Karpas-422 (cell line): ENCODE results near the gene TADA2B. TPM values are rescaled to one million over a fixed set of nuclear protein-coding genes. Genes with fewer than 3 reads are reported as not detected.

ENCODE experiments used
- DNase-seq: peaks from one replicate; pipeline ENCODE4 v3.0.0-alpha.2; 2015
- H2AFZ ChIP-seq: fragments of 200-600 bp; sonication (generic); 2 replicates; pipeline ENCODE4 v1.6.1; 2014; ENCODE audit warnings: antibody characterized with exemption, low read length, mixed read lengths
- H3K27ac ChIP-seq: fragments of 200-600 bp; sonication (generic); 2 replicates; pipeline ENCODE4 v1.5.1; 2014; ENCODE audit warnings: mild to moderate bottlenecking, low read length, moderate library complexity
- H3K27me3 ChIP-seq: fragments of 200-600 bp; sonication (generic); 2 replicates; pipeline ENCODE4 v1.6.1; 2014; ENCODE audit warnings: low read length, mixed read lengths
- H3K36me3 ChIP-seq: fragments of 200-600 bp; sonication (generic); 2 replicates; pipeline ENCODE4 v1.6.1; 2014; ENCODE audit warnings: low read length, mixed read lengths; ENCODE audit not compliant: insufficient read depth
- H3K4me1 ChIP-seq: fragments of 200-600 bp; sonication (generic); 2 replicates; pipeline ENCODE4 v1.6.1; 2014; ENCODE audit warnings: mild to moderate bottlenecking, low read length, mixed read lengths
- H3K4me2 ChIP-seq: fragments of 200-600 bp; sonication (generic); 2 replicates; pipeline ENCODE4 v1.6.1; 2014; ENCODE audit warnings: low read length, low read depth, mild to moderate bottlenecking; ENCODE audit not compliant: poor library complexity, severe bottlenecking
- H3K4me3 ChIP-seq: fragments of 200-600 bp; sonication (generic); 2 replicates; pipeline ENCODE4 v1.5.1; 2014; ENCODE audit warnings: mild to moderate bottlenecking, antibody characterized with exemption, low read length, mixed read lengths
- H3K79me2 ChIP-seq: fragments of 200-600 bp; sonication (generic); 2 replicates; pipeline ENCODE4 v1.6.1; 2014; ENCODE audit warnings: mild to moderate bottlenecking, low read length, mixed read lengths
- H3K9ac ChIP-seq: fragments of 200-600 bp; sonication (generic); 2 replicates; pipeline ENCODE4 v1.6.0; 2014; ENCODE audit warnings: low read length
- H3K9me2 ChIP-seq: fragments of 200-600 bp; sonication (generic), shearing (Covaris generic); replicated peaks from 2 replicates; pipeline ENCODE4 v1.6.0; 2014; ENCODE audit warnings: mild to moderate bottlenecking, low read length, moderate library complexity; ENCODE audit not compliant: insufficient read depth
- H3K9me3 ChIP-seq: fragments of 300-700, 200-600 bp; sonication (generic); 2 replicates; pipeline ENCODE4 v1.6.1; 2014; ENCODE audit warnings: low read length, mixed read lengths
- H4K20me1 ChIP-seq: fragments of 200-600 bp; sonication (generic); 2 replicates; pipeline ENCODE4 v1.6.1; 2014; ENCODE audit warnings: mild to moderate bottlenecking, antibody characterized with exemption, low read length, low read depth; ENCODE audit not compliant: insufficient read depth
- total RNA-seq: library from RNA; depleted of rRNA; stranded (reverse); fragments of >200 nt; shearing (Covaris generic); gene quantifications from 2 replicates; pipeline ENCODE4 v1.2.3, GENCODE V29; 2014; ENCODE audit warnings: low replicate concordance

The TADA2B gene
- total RNA-seq, 1 experiment from 2014 or later = 12.8 TPM

DNA sequence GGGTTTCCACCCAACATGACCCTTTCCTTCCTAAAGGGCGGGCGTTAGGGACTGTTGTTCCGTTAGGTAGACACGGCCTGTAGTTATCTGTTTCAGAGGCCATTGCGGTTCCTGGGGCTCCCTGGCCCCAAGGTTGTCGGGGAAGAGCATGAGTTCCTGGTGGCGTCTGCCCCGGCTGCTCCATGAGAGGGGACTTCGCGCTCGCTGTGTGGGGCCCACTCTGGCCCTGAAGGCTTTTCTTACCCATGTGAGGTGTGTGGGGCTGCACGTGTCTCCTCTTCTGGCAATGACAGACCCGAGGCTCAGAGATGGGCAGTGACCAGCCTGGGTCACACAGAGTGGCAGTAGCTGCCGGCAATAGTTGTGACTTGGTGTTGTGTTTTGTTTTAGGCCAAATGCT lies 9.1 kb downstream of the TADA2B start:
- Histone ChIP-seq H3K27ac (no peak overlapping the region), H3K4me3 (no peak overlapping the region), H3K4me1 (peaks cover 11% of the 10 kb centered on the region), H2AFZ (no peak overlapping the region), H3K9me3 (no peaks in the 10 kb centered on the region), H3K36me3 (peaks cover 3% of the 10 kb centered on the region; the same call in 1 of the 2 replicates), H3K27me3 (no peaks in the 10 kb centered on the region), H3K9ac (no peak overlapping the region), H3K4me2 (no peak overlapping the region), H3K79me2 (peaks cover 56% of the 10 kb centered on the region), H4K20me1 (peaks cover 20% of the 10 kb centered on the region), H3K9me2 (no peaks in the 10 kb centered on the region)
- DNase-seq = no peak

DNA sequence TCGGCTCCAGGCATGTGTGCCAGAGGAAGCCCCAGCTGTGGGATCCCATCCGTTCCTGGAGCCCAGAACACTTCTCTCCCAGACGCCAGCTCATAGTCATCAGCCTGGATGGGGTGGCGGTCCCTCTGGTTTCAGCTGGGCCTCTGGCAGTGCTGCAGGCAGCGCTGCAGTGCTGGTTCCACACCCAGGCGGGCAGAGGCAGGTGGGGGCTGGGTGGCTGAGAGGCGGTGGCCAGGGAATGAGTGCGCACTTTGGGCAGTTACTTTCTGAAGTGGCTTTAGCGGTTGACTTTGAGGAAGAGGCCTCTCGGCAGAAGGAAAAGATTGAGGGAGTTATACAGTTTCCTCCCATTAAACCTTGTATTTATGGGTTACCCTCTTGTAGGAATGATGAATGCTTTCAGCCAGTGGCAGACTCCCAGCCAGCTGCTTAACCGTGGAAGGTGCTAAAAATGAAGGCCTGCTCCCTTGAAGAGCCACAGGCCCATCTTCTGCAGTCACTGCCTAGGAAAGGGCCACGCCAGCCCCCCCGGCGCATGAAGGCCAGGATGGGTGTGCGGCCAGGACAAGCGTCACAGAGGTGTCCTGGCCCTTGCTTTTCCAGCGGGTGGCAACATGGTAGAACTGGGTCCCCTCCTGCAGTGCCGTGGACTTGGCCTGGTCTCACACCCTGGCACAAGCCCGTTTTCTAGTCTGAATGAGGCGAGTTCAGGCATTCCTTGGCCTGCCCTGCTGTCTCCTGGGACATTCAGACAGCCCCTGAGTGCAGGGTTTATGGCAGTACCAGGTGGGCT lies 9.9 kb downstream of the TADA2B start:
- Histone ChIP-seq H3K4me2 (no peak overlapping the region), H3K4me1 (peaks cover 9% of the 10 kb centered on the region), H3K27me3 (no peaks in the 10 kb centered on the region), H3K4me3 (no peak overlapping the region), H3K36me3 (peaks cover 3% of the 10 kb centered on the region; the same call in 1 of the 2 replicates), H2AFZ (no peak overlapping the region), H4K20me1 (0 out of 2 replicates have a peak, but pooled peaks cover 17% of the 10 kb centered on the region), H3K79me2 (peaks cover 48% of the 10 kb centered on the region), H3K9me2 (no peaks in the 10 kb centered on the region), H3K27ac (no peak overlapping the region), H3K9ac (no peak overlapping the region), H3K9me3 (no peaks in the 10 kb centered on the region)
- DNase-seq = no peak

DNA sequence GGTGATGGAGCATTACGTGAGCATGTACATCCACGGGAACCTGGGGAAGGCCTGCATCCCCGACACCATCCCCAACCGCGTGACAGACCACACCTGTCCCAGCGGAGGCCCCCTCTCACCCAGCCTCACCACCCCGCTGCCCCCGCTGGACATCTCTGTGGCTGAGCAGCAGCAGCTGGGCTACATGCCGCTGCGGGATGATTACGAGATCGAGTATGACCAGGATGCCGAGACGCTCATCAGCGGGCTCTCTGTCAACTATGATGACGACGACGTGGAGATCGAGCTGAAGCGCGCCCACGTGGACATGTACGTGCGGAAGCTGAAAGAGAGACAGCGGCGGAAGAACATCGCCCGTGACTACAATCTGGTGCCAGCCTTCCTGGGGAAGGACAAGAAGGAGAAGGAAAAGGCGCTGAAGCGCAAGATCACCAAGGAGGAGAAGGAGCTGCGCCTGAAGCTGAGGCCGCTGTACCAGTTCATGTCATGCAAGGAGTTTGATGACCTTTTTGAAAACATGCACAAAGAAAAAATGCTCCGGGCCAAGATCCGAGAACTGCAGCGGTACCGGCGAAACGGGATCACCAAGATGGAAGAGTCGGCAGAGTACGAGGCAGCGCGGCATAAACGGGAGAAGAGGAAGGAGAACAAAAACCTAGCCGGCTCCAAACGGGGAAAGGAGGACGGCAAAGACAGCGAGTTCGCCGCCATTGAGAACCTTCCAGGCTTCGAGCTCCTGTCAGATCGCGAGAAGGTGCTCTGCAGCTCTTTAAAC lies 11.1 kb downstream of the TADA2B start:
- Histone ChIP-seq H3K4me1 (peaks cover 9% of the 10 kb centered on the region), H4K20me1 (0 out of 2 replicates have a peak, but pooled peaks cover 17% of the 10 kb centered on the region), H3K79me2 (peaks cover 37% of the 10 kb centered on the region), H3K27me3 (no peaks in the 10 kb centered on the region), H2AFZ (no peak overlapping the region), H3K4me2 (no peak overlapping the region), H3K4me3 (no peak overlapping the region), H3K27ac (no peak overlapping the region), H3K9ac (no peak overlapping the region), H3K9me3 (no peaks in the 10 kb centered on the region), H3K9me2 (no peaks in the 10 kb centered on the region), H3K36me3 (peaks cover 8% of the 10 kb centered on the region; the same call in 1 of the 2 replicates)
- DNase-seq = no peak

DNA sequence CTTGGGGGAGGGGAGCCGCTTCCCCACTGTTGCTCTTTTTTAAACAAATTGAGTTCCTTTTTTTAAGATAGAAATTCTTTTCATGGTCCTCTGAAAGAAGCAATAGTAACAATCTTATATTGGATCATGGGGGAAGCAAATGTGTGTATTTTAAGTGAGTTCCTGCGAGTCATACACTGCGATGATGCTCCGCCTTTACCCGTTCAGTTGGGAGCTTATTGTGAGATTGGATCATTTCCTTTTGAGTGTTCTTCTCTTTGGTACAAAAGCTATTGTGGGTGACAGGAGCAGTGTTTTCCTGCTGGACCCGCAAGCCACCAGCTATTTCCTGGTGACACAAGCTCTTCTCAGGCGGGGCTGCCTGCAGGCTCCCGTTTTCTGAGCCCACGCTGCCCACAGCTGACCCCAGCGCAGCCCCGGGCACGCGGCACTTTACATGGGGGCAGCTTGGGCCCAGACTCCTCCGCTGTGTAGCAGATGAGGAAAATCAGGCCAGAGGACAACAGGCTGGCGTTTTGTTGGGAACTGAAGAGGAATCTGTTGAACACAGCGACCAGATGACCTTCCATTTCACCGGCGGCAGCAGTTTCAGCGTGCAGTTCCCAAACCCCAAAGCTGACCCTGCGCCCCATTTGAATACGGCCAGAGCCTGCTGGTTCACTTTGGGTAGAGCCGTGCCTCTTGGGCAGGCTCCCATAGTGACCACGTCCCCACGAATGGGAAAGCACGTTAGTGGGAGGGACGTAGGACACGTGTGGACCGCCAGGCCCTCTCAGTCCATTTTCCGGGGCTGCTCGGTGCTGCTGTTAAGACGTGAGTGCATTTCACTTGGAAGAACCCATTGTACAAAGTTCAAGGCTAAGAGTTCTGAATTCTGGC lies 12.2 kb downstream of the TADA2B start:
- Histone ChIP-seq H3K27ac (no peak overlapping the region), H3K9me2 (no peaks in the 10 kb centered on the region), H3K4me2 (no peak overlapping the region), H3K4me3 (no peak overlapping the region), H3K9me3 (no peaks in the 10 kb centered on the region), H3K79me2 (peaks cover 30% of the 10 kb centered on the region), H3K4me1 (peaks cover 9% of the 10 kb centered on the region), H3K36me3 (peaks cover 18% of the 10 kb centered on the region; the same call in 1 of the 2 replicates), H3K27me3 (no peaks in the 10 kb centered on the region), H2AFZ (no peak overlapping the region), H4K20me1 (0 out of 2 replicates have a peak, but pooled peaks cover 8% of the 10 kb centered on the region), H3K9ac (no peak overlapping the region)
- no peak for DNase-seq

DNA sequence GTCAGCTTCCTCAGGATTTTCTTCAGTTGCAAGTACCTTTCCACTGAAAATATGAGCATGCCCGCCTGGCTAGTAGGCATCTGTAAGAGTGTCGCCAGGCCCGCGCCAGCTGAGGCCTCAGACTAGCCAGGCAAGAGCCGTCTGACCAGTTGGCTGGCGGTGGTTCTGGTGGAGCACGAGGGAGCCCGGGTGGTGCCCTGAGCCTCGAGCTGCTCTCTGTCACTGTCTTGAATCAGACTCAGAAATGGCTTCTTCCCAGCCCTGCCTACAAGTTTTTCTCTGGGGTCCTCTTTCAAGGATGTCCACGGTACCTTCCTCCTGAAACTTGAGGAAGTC lies 12.8 kb downstream of the TADA2B start:
- peaks cover 23% of the 10 kb centered on the region; the same call in 1 of the 2 replicates for H3K36me3 ChIP-seq

DNA sequence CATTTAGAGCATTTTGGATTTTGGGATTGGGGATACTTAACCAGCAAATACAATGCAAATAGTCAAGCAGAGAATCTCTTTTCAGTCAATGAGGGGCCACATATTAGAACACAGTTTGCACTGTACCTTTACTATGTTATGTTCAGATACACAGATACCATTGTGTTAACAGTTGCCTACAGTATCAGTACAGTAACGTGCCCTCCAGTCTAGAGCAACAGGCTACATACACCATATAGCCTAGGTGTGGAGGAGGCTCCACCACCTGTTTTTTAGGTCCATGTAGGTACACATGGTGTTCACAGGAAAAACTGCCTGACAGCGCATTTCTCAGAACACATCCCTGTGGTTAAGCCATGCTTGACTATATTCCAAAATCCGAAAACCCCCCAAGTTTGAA lies 15.6 kb downstream of the TADA2B start:
- Histone ChIP-seq H4K20me1 (peaks cover 11% of the 10 kb centered on the region; the same call in 1 of the 2 replicates), H3K4me3 (no peak overlapping the region), H3K9ac (no peak overlapping the region), H3K36me3 (peaks cover 45% of the 10 kb centered on the region; the same call in 1 of the 2 replicates), H3K79me2 (peaks cover 12% of the 10 kb centered on the region), H3K4me2 (no peak overlapping the region), H3K27ac (no peak overlapping the region), H3K27me3 (no peaks in the 10 kb centered on the region), H2AFZ (no peak overlapping the region), H3K9me3 (no peaks in the 10 kb centered on the region), H3K9me2 (no peaks in the 10 kb centered on the region), H3K4me1 (peaks cover 9% of the 10 kb centered on the region)
- DNase-seq = no peak

More for the DNA sequence above, 12.8 kb downstream of the TADA2B start:
- peaks cover 24% of the 10 kb centered on the region; the same call in 1 of the 2 replicates for H3K79me2 ChIP-seq
- no peak overlapping the region for H3K4me2 ChIP-seq
- H3K4me3 ChIP-seq = no peak overlapping the region
- no peak overlapping the region for H3K9ac ChIP-seq
- no peaks in the 10 kb centered on the region for H3K9me3 ChIP-seq
- no peaks in the 10 kb centered on the region for H3K27me3 ChIP-seq
- peaks cover 9% of the 10 kb centered on the region for H3K4me1 ChIP-seq
- no peak for DNase-seq
- H3K9me2 ChIP-seq = no peaks in the 10 kb centered on the region
- 0 out of 2 replicates have a peak, but pooled peaks cover 4% of the 10 kb centered on the region for H4K20me1 ChIP-seq
- H3K27ac ChIP-seq = no peak overlapping the region
- no peak overlapping the region for H2AFZ ChIP-seq

DNA sequence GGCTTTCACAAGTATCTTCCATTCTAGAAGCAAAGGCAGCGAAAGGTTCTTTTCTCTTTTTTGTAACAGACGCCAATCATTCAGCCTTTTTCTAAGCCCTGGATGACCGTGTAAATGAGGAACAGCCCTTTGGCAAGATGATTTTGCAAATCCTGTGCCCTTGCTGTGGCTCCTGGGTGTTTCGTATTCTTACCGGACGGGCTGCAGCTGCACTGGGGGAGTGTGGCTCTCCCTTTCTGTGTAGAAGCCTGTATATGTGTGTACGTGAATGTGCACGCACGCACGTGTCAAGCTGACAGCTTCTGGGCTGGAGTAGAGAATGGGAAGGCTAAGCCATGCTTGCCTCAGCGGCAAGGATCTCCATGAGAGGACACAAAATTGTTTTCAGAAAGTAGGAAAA lies 16.5 kb downstream of the TADA2B start:
- H3K9me3 ChIP-seq = no peaks in the 10 kb centered on the region
- no peak overlapping the region for H3K9ac ChIP-seq
- H2AFZ ChIP-seq = no peak overlapping the region
- H3K4me3 ChIP-seq = no peak overlapping the region
- no peaks in the 10 kb centered on the region for H3K27me3 ChIP-seq
- peaks cover 15% of the 10 kb centered on the region for H3K79me2 ChIP-seq
- H3K36me3 ChIP-seq = peaks cover 50% of the 10 kb centered on the region; the same call in 1 of the 2 replicates
- no peak overlapping the region for H3K27ac ChIP-seq
- no peak overlapping the region for H3K4me2 ChIP-seq
- peaks cover 7% of the 10 kb centered on the region for H3K4me1 ChIP-seq
- no peaks in the 10 kb centered on the region for H3K9me2 ChIP-seq
- DNase-seq = no peak
- peaks cover 11% of the 10 kb centered on the region; the same call in 1 of the 2 replicates for H4K20me1 ChIP-seq
